GM19438 (cell line): ENCODE measurements around the gene GMPPA.

Experiments
- ATAC-seq: cut with Tn5 transposase; IDR thresholded peaks from one replicate; pipeline ENCODE4 v1.9.1; 2021; ENCODE audit warnings: low read depth; ENCODE audit not compliant: unreplicated experiment

Gene GMPPA

GRCh38 chr2:219551441-219552381 is 53.0 kb downstream of the GMPPA start:
- peak; percentile 37 for ATAC-seq

GRCh38 chr2:219552382-219553167 is 53.9 kb downstream of the GMPPA start:
- ATAC-seq = peak; percentile 92

- ATAC-seq = no peak
Observed at GRCh38 chr2:219553168-219553417, 54.4 kb downstream of the GMPPA start.

- ATAC-seq = no peak
Observed at GRCh38 chr2:219553463-219553963, 54.8 kb downstream of the GMPPA start.

GRCh38 chr2:219554350-219554749 is 55.7 kb downstream of the GMPPA start:
- ATAC-seq = no peak

GRCh38 chr2:219555956-219556355 is 57.3 kb downstream of the GMPPA start:
- no peak for ATAC-seq

- ATAC-seq = no peak
Observed at GRCh38 chr2:219556413-219556812, 57.7 kb downstream of the GMPPA start.
